HCT116 (cell line): ENCODE results near the gene ENTPD7. TPM values are rescaled to one million over a fixed set of nuclear protein-coding genes. Genes with fewer than 3 reads are reported as not detected.

Experiments
- ATAC-seq: fragments of 200-7000 bp; cut with Tn5 transposase; 2 replicates; pipeline ENCODE4 v1.9.1; 2020; ENCODE audit warnings: mild to moderate bottlenecking, moderate library complexity
- BruUV-seq: library from RNA; stranded (reverse); fragments of 400-500 nt; replicated peaks from 2 replicates; lab custom pipeline; 2021; lab: Mats Ljungman, UMichigan
- CTCF ChIA-PET: fragments of 300-600 bp; sonication (Branson Sonifier 250); formaldehyde crosslinking; loops from one replicate; lab custom pipeline; 2021; ENCODE audit warnings: antibody characterized with exemption; lab: Charles Lee
- POLR2A ChIA-PET: fragments of 300-600, 350-600 bp; sonication (Branson Sonifier 250); formaldehyde crosslinking; loops from one replicate; lab custom pipeline; 2021; ENCODE audit warnings: antibody characterized with exemption; lab: Charles Lee
- RAD21 ChIA-PET, 2 experiments: fragments of 300-600 bp; sonication (Branson Sonifier 250); formaldehyde crosslinking; loops; one replicate each; lab custom pipeline; 2023; ENCODE audit warnings: low total read pairs in 2 of 2; ENCODE audit not compliant: uncharacterized antibody in 2 of 2, unreplicated experiment in 2 of 2, low non-redundant PET in 1 of 2; lab: Charles Lee
- DNase-seq: peaks from one replicate; pipeline ENCODE4 v3.0.0-alpha.2; 2010; ENCODE audit warnings: low read depth, low spot score
- H2AFZ ChIP-seq: fragments of 200-600 bp; shearing (Covaris generic), sonication (generic); 2 replicates; pipeline ENCODE4 v1.6.1; 2017; ENCODE audit warnings: low read depth, mixed run types, mixed read lengths, antibody characterized with exemption, low read length; ENCODE audit not compliant: poor library complexity, severe bottlenecking
- H3K27ac ChIP-seq: 2 replicates; pipeline ENCODE4 v1.5.1; 2012; ENCODE audit warnings: low read depth, low read length
- H3K27me3 ChIP-seq: fragments of 200-600 bp; sonication (generic); 2 replicates; pipeline ENCODE4 v1.6.1; 2016; ENCODE audit warnings: mixed run types, low read length, mixed read lengths; ENCODE audit not compliant: insufficient read depth
- H3K36me3 ChIP-seq, 2 experiments: fragments of 200-500 bp in 1 of 2; fragments of 200-600 bp in 1 of 2; sonication (Bioruptor generic) in 1 of 2; sonication (generic) in 1 of 2; 2 replicates each; pipeline versions ENCODE4 v1.5.1 to v1.6.1; 2014 to 2016; ENCODE audit warnings: low read length in 2 of 2, inconsistent platforms in 1 of 2, mixed read lengths in 1 of 2, mixed run types in 1 of 2; ENCODE audit not compliant: insufficient read depth in 2 of 2, control insufficient read depth in 1 of 2
- H3K4me1 ChIP-seq, 2 experiments: fragments of 200-600 bp in 1 of 2; sonication (generic) in 1 of 2; 2 replicates each; pipeline versions ENCODE4 v1.5.1 to v1.6.1; 2012 to 2017; ENCODE audit warnings: low read length in 2 of 2, inconsistent platforms in 1 of 2, mild to moderate bottlenecking in 1 of 2, mixed read lengths in 1 of 2, mixed run types in 1 of 2, moderate library complexity in 1 of 2; ENCODE audit not compliant: insufficient read depth in 2 of 2, control insufficient read depth in 1 of 2
- H3K4me2 ChIP-seq: fragments of 200-600 bp; sonication (generic); 2 replicates; pipeline ENCODE4 v1.6.1; 2017; ENCODE audit warnings: mixed run types, low read length, mixed read lengths
- H3K4me3 ChIP-seq, 2 experiments: fragments of 200-600 bp in 1 of 2; sonication (generic) in 1 of 2; replicated peaks in 1 of 2; 2 replicates each; pipeline ENCODE4 v1.5.1; 2011 to 2016; ENCODE audit warnings: low read length in 2 of 2, control low read depth in 1 of 2, low read depth in 1 of 2, mild to moderate bottlenecking in 1 of 2, mixed read lengths in 1 of 2, mixed run types in 1 of 2
- H3K79me2 ChIP-seq: fragments of 200-600 bp; sonication (generic); 2 replicates; pipeline ENCODE4 v1.6.1; 2017; ENCODE audit warnings: mild to moderate bottlenecking, mixed run types, low read length, moderate library complexity, mixed read lengths; ENCODE audit not compliant: insufficient read depth
- H3K9ac ChIP-seq: fragments of 200-600 bp; sonication (generic); 2 replicates; pipeline ENCODE4 v1.6.1; 2016; ENCODE audit warnings: low read length, mixed read lengths
- H3K9me2 ChIP-seq: fragments of 200-600 bp; sonication (generic), shearing (Covaris generic); 2 replicates; pipeline ENCODE4 v1.6.1; 2017; ENCODE audit warnings: mixed run types, mild to moderate bottlenecking, moderate library complexity; ENCODE audit not compliant: insufficient read depth
- H3K9me3 ChIP-seq, 2 experiments: fragments of 200-500 bp in 1 of 2; fragments of 200-600 bp in 1 of 2; sonication (Bioruptor generic) in 1 of 2; sonication (generic) in 1 of 2; 2 replicates each; pipeline ENCODE4 v1.6.1; 2014 to 2017; ENCODE audit warnings: low read length in 2 of 2, mixed read lengths in 2 of 2, inconsistent platforms in 1 of 2, low read depth in 1 of 2, mild to moderate bottlenecking in 1 of 2, mixed run types in 1 of 2, moderate library complexity in 1 of 2; ENCODE audit not compliant: control insufficient read depth in 1 of 2, insufficient read depth in 1 of 2
- H4K20me1 ChIP-seq: fragments of 200-600 bp; sonication (generic), shearing (Covaris generic); 2 replicates; pipeline ENCODE4 v1.6.1; 2017; ENCODE audit warnings: mixed run types, mild to moderate bottlenecking, moderate library complexity; ENCODE audit not compliant: insufficient read depth
- ATF3 ChIP-seq: IDR thresholded peaks from 2 replicates; pipeline ENCODE4 v1.6.1; 2012
- CBX3 ChIP-seq: IDR thresholded peaks from 2 replicates; pipeline ENCODE4 v1.6.1; 2012; ENCODE audit warnings: low read depth
- CTCF ChIP-seq, 3 experiments: fragments of 200-600 bp in 1 of 3; sonication (generic) in 1 of 3; IDR thresholded peaks in 2 of 3; conservative IDR thresholded peaks in 1 of 3; 2 replicates each; pipeline ENCODE4 v1.5.1; 2012 to 2017; ENCODE audit warnings: low read depth in 2 of 3, low read length in 2 of 3, antibody characterized with exemption in 1 of 3, borderline replicate concordance in 1 of 3, control low read depth in 1 of 3, mild to moderate bottlenecking in 1 of 3, mixed read lengths in 1 of 3, mixed run types in 1 of 3, moderate library complexity in 1 of 3; ENCODE audit not compliant: insufficient read depth in 1 of 3
- ELF1 ChIP-seq: IDR thresholded peaks from 2 replicates; pipeline ENCODE4 v1.6.1; 2012; ENCODE audit warnings: low read depth, borderline replicate concordance
- EZH2 ChIP-seq: fragments of 200-600 bp; sonication (generic); IDR thresholded peaks from 2 replicates; pipeline ENCODE4 v1.6.1; 2017; ENCODE audit warnings: antibody characterized with exemption, mixed run types
- EZH2phosphoT487 ChIP-seq: fragments of 200-600 bp; IDR thresholded peaks from 2 replicates; pipeline ENCODE4 v1.6.1; 2018; ENCODE audit warnings: antibody characterized with exemption, borderline replicate concordance
- FOSL1 ChIP-seq: IDR thresholded peaks from 2 replicates; pipeline ENCODE4 v1.6.1; 2012; ENCODE audit warnings: low read depth
- JUND ChIP-seq: IDR thresholded peaks from 2 replicates; pipeline ENCODE4 v1.6.1; 2012
- POLR2AphosphoS5 ChIP-seq: IDR thresholded peaks from 2 replicates; pipeline ENCODE4 v1.6.1; 2011; ENCODE audit warnings: mild to moderate bottlenecking, low read depth, low read length, moderate library complexity
- SIN3A ChIP-seq: IDR thresholded peaks from 2 replicates; pipeline ENCODE4 v1.6.1; 2012; ENCODE audit warnings: low read depth
- SRF ChIP-seq: IDR thresholded peaks from 2 replicates; pipeline ENCODE4 v1.6.1; 2012; ENCODE audit warnings: low read depth
- TCF7L2 ChIP-seq: IDR thresholded peaks from 2 replicates; pipeline ENCODE4 v1.7.0; 2011; ENCODE audit warnings: borderline replicate concordance, inconsistent platforms; ENCODE audit not compliant: insufficient read depth, insufficient read length; ENCODE audit errors: extremely low read depth
- YY1 ChIP-seq: IDR thresholded peaks from 2 replicates; pipeline ENCODE4 v1.6.1; 2011; ENCODE audit warnings: low read length, low read depth, moderate library complexity, mild to moderate bottlenecking; ENCODE audit not compliant: insufficient replicate concordance; ENCODE audit errors: extremely low read depth
- ZBTB33 ChIP-seq: IDR thresholded peaks from 2 replicates; pipeline ENCODE4 v1.6.1; 2011; ENCODE audit warnings: mild to moderate bottlenecking, low read length, moderate library complexity; ENCODE audit not compliant: insufficient replicate concordance; ENCODE audit errors: extremely low read depth
- ZFX ChIP-seq: fragments of 450-650 bp; IDR thresholded peaks from 2 replicates; pipeline ENCODE4 v1.6.1; 2017
- ZNF274 ChIP-seq: fragments of 200-500 bp; sonication (Bioruptor generic); IDR thresholded peaks from 2 replicates; pipeline ENCODE4 v1.6.1; 2014; ENCODE audit warnings: mild to moderate bottlenecking, low read depth, low read length, inconsistent platforms
- intact Hi-C: fragments of 100-400 bp; cut with micrococcal nuclease; formaldehyde crosslinking; loops from 2 replicates; pipeline ENCODE4 v1.10.0; 2022
- total RNA-seq: library from RNA; stranded (reverse); gene quantifications from one replicate; pipeline ENCODE4 v1.2.1, GENCODE V29; 2021; ENCODE audit not compliant: unreplicated experiment
- TF ChIP-seq, protein P1 (sequence below): IDR thresholded peaks from 2 replicates; pipeline ENCODE4 v1.6.1; 2012; ENCODE audit warnings: low read depth

Gene ENTPD7
- total RNA-seq, 1 experiment from 2014 or later, result 12.3 TPM

GRCh38 chr10:99740933-99741559, 81.7 kb downstream of the ENTPD7 start:
- intact Hi-C loops, result no loop called here

More at GRCh38 chr10:99740933-99741559, 81.7 kb downstream of the ENTPD7 start:
- Histone ChIP-seq H3K4me1 (peaks cover 15 to 30% of the 10 kb centered on the region in 2 experiments), H4K20me1 (no peaks in the 10 kb centered on the region), H3K27me3 (no peaks in the 10 kb centered on the region), H3K79me2 (peaks cover 75% of the 10 kb centered on the region), H3K9ac (no peak overlapping the region), H3K4me2 (no peak overlapping the region), H3K9me2 (no peaks in the 10 kb centered on the region), H3K36me3 (peaks cover 91 to 92% of the 10 kb centered on the region in 2 experiments), H3K9me3 (peaks cover 10 to 26% of the 10 kb centered on the region in 2 experiments; a peak in 3 of 4 replicates), H3K27ac (no peak overlapping the region), H3K4me3 (no peak overlapping the region), H2AFZ (no peak overlapping the region)
- ATAC-seq, result no peak
- ChIA-PET CTCF (interaction anchor here (0.8 to 1.5 kb wide), 2 partner anchors 9 to 20 kb away, joined by 3 read pairs; partner anchors contain the start of genes COX15 and CUTC), POLR2A (interaction anchor here (1.0 to 1.6 kb wide), 2 partner anchors 8 to 9 kb away, joined by 3 to 4 read pairs; partner anchors contain the start of genes COX15 and CUTC), RAD21 (no interaction called here)
- BruUV-seq, result no TSS peak
- TF ChIP-seq JUND (no peak), FOSL1 (no peak), ATF3 (no peak), CTCF (IDR thresholded peaks at IDR 0.05 in 2 of 3, conservative IDR thresholded peaks at IDR 0.05 in 1 of 3; ENCODE audit: borderline replicate concordance in 1 of 3, insufficient read depth in 1 of 3, low read depth in 2 of 3, low read length in 2 of 3) (no peak), CBX3 (no peak), POLR2AphosphoS5 (no peak), ZBTB33 (no peak), EZH2 (no peak), SRF (no peak), EZH2phosphoT487 (no peak), ZFX (no peak), YY1 (no peak), ZNF274 (no peak), SIN3A (no peak), TCF7L2 (no peak), ELF1 (no peak)
- TF ChIP-seq, protein P1, sequence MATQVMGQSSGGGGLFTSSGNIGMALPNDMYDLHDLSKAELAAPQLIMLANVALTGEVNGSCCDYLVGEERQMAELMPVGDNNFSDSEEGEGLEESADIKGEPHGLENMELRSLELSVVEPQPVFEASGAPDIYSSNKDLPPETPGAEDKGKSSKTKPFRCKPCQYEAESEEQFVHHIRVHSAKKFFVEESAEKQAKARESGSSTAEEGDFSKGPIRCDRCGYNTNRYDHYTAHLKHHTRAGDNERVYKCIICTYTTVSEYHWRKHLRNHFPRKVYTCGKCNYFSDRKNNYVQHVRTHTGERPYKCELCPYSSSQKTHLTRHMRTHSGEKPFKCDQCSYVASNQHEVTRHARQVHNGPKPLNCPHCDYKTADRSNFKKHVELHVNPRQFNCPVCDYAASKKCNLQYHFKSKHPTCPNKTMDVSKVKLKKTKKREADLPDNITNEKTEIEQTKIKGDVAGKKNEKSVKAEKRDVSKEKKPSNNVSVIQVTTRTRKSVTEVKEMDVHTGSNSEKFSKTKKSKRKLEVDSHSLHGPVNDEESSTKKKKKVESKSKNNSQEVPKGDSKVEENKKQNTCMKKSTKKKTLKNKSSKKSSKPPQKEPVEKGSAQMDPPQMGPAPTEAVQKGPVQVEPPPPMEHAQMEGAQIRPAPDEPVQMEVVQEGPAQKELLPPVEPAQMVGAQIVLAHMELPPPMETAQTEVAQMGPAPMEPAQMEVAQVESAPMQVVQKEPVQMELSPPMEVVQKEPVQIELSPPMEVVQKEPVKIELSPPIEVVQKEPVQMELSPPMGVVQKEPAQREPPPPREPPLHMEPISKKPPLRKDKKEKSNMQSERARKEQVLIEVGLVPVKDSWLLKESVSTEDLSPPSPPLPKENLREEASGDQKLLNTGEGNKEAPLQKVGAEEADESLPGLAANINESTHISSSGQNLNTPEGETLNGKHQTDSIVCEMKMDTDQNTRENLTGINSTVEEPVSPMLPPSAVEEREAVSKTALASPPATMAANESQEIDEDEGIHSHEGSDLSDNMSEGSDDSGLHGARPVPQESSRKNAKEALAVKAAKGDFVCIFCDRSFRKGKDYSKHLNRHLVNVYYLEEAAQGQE, result no peak
- DNase-seq, result no peak
